ENCODE data around the gene TTI1. TPM values are rescaled to one million over a fixed set of nuclear protein-coding genes. Genes with fewer than 3 reads are reported as not detected.

The TTI1 gene
- polyA plus RNA-seq, 1 of the 3 experiments (the other 2 are of a cell fraction) = 15.6 TPM

DNA sequence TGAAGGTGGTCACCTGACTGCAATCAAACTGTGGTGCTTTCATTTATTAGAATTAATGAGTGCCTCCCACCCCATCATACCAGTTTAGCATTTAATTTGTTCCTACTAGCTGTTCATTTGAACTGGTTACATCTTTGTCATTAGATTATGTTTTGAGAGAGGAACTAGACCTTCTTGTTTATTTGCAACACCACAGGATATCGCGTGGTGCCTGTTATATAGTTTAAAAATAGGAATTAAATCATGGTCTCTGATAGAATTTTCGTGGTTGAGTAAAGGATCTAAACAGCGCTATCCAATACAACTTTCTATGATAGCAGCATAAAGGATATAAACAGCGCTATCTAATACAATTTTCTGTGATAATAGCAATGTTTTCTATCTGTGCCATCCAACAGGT lies 3.1 kb upstream of the TTI1 start:
- Histone ChIP-seq H3K4me2 (0 out of 2 replicates have a peak overlapping the region, but pooled peaks have one; percentile 19), H3K79me2 (ENCODE audit: insufficient read depth) (peaks cover 98% of the 10 kb centered on the region), H3K27me3 (ENCODE audit: insufficient read depth) (no peaks in the 10 kb centered on the region), H4K20me1 (ENCODE audit: insufficient read depth) (peaks cover 8% of the 10 kb centered on the region; the same call in 1 of the 2 replicates), H3K4me1 (ENCODE audit: control insufficient read depth in 1 of 2, insufficient read depth in 2 of 2, low read depth in 1 of 2, low read length in 1 of 2) (peaks cover 8 to 25% of the 10 kb centered on the region in 2 experiments), H3K9me2 (no peaks in the 10 kb centered on the region), H3K9me3 (no peaks in the 10 kb centered on the region), H3K9ac (no peak overlapping the region), H3F3A (replicated peaks; ENCODE audit: insufficient read depth) (peaks cover 5% of the 10 kb centered on the region), H2AFZ (ENCODE audit: low read depth) (no peak overlapping the region), H3K27ac (ENCODE audit: low read depth in 2 of 2, low read length in 1 of 2) (no peak overlapping the region; a peak in 1 of 4 replicates), H3K4me3 (ENCODE audit: low read depth in 2 of 2, low read length in 1 of 2) (no peak overlapping the region), H3K36me3 (replicated peaks in 1 of 2; ENCODE audit: control insufficient read depth in 1 of 2, insufficient read depth in 2 of 2, low read length in 1 of 2) (peaks cover 44 to 49% of the 10 kb centered on the region in 2 experiments)
- TF ChIP-seq, protein P1, sequence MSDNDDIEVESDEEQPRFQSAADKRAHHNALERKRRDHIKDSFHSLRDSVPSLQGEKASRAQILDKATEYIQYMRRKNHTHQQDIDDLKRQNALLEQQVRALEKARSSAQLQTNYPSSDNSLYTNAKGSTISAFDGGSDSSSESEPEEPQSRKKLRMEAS (IDR thresholded peaks at IDR 0.05; ENCODE audit: low read depth) = no peak
- TF ChIP-seq TEAD4 (IDR thresholded peaks at IDR 0.05; ENCODE audit: borderline replicate concordance, insufficient read depth) = no peak
- no peak for TF ChIP-seq GATA2 (CRISPR knock-in tag; IDR thresholded peaks at IDR 0.05)
- TF ChIP-seq FOXJ3 (CRISPR knock-in tag; IDR thresholded peaks at IDR 0.05) = no peak
- no peak for TF ChIP-seq TAF1 (IDR thresholded peaks at IDR 0.05; ENCODE audit: borderline replicate concordance, low read depth, low read length)
- TF ChIP-seq, protein P2, sequence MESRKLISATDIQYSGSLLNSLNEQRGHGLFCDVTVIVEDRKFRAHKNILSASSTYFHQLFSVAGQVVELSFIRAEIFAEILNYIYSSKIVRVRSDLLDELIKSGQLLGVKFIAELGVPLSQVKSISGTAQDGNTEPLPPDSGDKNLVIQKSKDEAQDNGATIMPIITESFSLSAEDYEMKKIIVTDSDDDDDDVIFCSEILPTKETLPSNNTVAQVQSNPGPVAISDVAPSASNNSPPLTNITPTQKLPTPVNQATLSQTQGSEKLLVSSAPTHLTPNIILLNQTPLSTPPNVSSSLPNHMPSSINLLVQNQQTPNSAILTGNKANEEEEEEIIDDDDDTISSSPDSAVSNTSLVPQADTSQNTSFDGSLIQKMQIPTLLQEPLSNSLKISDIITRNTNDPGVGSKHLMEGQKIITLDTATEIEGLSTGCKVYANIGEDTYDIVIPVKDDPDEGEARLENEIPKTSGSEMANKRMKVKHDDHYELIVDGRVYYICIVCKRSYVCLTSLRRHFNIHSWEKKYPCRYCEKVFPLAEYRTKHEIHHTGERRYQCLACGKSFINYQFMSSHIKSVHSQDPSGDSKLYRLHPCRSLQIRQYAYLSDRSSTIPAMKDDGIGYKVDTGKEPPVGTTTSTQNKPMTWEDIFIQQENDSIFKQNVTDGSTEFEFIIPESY (IDR thresholded peaks at IDR 0.05; ENCODE audit: borderline replicate concordance, low read depth) = no peak
- TF ChIP-seq, protein P3, sequence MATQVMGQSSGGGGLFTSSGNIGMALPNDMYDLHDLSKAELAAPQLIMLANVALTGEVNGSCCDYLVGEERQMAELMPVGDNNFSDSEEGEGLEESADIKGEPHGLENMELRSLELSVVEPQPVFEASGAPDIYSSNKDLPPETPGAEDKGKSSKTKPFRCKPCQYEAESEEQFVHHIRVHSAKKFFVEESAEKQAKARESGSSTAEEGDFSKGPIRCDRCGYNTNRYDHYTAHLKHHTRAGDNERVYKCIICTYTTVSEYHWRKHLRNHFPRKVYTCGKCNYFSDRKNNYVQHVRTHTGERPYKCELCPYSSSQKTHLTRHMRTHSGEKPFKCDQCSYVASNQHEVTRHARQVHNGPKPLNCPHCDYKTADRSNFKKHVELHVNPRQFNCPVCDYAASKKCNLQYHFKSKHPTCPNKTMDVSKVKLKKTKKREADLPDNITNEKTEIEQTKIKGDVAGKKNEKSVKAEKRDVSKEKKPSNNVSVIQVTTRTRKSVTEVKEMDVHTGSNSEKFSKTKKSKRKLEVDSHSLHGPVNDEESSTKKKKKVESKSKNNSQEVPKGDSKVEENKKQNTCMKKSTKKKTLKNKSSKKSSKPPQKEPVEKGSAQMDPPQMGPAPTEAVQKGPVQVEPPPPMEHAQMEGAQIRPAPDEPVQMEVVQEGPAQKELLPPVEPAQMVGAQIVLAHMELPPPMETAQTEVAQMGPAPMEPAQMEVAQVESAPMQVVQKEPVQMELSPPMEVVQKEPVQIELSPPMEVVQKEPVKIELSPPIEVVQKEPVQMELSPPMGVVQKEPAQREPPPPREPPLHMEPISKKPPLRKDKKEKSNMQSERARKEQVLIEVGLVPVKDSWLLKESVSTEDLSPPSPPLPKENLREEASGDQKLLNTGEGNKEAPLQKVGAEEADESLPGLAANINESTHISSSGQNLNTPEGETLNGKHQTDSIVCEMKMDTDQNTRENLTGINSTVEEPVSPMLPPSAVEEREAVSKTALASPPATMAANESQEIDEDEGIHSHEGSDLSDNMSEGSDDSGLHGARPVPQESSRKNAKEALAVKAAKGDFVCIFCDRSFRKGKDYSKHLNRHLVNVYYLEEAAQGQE (IDR thresholded peaks at IDR 0.05; ENCODE audit: low read depth, low read length) = no peak
- TF ChIP-seq, protein P4, sequence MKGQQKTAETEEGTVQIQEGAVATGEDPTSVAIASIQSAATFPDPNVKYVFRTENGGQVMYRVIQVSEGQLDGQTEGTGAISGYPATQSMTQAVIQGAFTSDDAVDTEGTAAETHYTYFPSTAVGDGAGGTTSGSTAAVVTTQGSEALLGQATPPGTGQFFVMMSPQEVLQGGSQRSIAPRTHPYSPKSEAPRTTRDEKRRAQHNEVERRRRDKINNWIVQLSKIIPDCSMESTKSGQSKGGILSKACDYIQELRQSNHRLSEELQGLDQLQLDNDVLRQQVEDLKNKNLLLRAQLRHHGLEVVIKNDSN (IDR thresholded peaks at IDR 0.05; ENCODE audit: borderline replicate concordance, low read depth) = no peak
- TF ChIP-seq RAD21 (IDR thresholded peaks at IDR 0.05; ENCODE audit: low read length) = no peak
- TF ChIP-seq, protein P5, sequence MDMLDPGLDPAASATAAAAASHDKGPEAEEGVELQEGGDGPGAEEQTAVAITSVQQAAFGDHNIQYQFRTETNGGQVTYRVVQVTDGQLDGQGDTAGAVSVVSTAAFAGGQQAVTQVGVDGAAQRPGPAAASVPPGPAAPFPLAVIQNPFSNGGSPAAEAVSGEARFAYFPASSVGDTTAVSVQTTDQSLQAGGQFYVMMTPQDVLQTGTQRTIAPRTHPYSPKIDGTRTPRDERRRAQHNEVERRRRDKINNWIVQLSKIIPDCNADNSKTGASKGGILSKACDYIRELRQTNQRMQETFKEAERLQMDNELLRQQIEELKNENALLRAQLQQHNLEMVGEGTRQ (IDR thresholded peaks at IDR 0.05; ENCODE audit: borderline replicate concordance, low read depth, low read length) = no peak
- no peak for TF ChIP-seq FOXM1 (IDR thresholded peaks at IDR 0.05; ENCODE audit: low read depth)
- CTCF ChIA-PET = interaction anchor here (0.7 to 2.1 kb wide), 4 partner anchors 21 to 472 kb away, joined by 3 to 6 read pairs (median 4); no protein-coding TSS in a partner anchor
- no peak for DNase-seq
- POLR2A ChIA-PET = no interaction called here
- 90% methylated on average over 5 of the region's 5 CpGs for WGBS (ENCODE audit: low lambda C conversion rate)
